ENCODE measurements around the gene PGM2.

GRCh38 chr4:37816006-37816405 lies 10.5 kb upstream of the PGM2 start:
- no peak for TF ChIP-seq CTCF (IDR thresholded peaks at IDR 0.05)
- no peak for TF ChIP-seq ZFX (IDR thresholded peaks at IDR 0.05; ENCODE audit: borderline replicate concordance)

Measured in 22Rv1 (cell line).